Esophagus muscularis mucosa (tissue), 4 donors: ENCODE measurements around the gene LPAR1. TPM values are rescaled to one million over a fixed set of nuclear protein-coding genes. Genes with fewer than 3 reads are reported as not detected.

Experiments used
- DNase-seq: peaks from one replicate; pipeline ENCODE4 v3.0.0-alpha.2; 2017; ENCODE audit errors: extremely low spot score
- H3K27ac ChIP-seq, 4 donors: fragments of 200-600 bp; sonication (generic); replicated peaks in 1 of 4; 1 replicate in 3 of 4; 2 replicates in 1 of 4; pipeline ENCODE4 v1.5.1; 2016 to 2019; ENCODE audit warnings: mild to moderate bottlenecking in 1 of 4
- H3K27me3 ChIP-seq, 4 donors: fragments of 200-600 bp; sonication (generic); one replicate each; pipeline versions ENCODE4 v1.5.1 to v1.6.0; 2016 to 2019
- H3K36me3 ChIP-seq, 4 donors: fragments of 200-600 bp; sonication (generic); one replicate each; pipeline ENCODE4 v1.5.1; 2016 to 2019
- H3K4me1 ChIP-seq, 4 donors: fragments of 200-600 bp; sonication (generic); one replicate each; pipeline ENCODE4 v1.5.1; 2016 to 2019
- H3K4me3 ChIP-seq, 4 donors: fragments of 200-600 bp; sonication (generic); 1 replicate in 2 of 4; 2 replicates in 2 of 4; pipeline ENCODE4 v1.5.1; 2016 to 2019; ENCODE audit warnings: mild to moderate bottlenecking in 4 of 4, moderate library complexity in 1 of 4
- H3K9me3 ChIP-seq, 4 donors: fragments of 200-600 bp; sonication (generic); 1 replicate in 3 of 4; 2 replicates in 1 of 4; pipeline ENCODE4 v1.5.1; 2016 to 2019
- EP300 ChIP-seq: sonication (generic); formaldehyde crosslinking; IDR thresholded peaks from one replicate; pipeline ENCODE4 v1.6.1; 2017; ENCODE audit warnings: antibody characterized with exemption
- POLR2A ChIP-seq: fragments of 450-650 bp; IDR thresholded peaks from one replicate; pipeline ENCODE4 v1.6.1; 2017; ENCODE audit warnings: antibody characterized with exemption, moderate library complexity, mild to moderate bottlenecking, low read depth
- POLR2AphosphoS5 ChIP-seq, 2 donors: sonication (generic); formaldehyde crosslinking; IDR thresholded peaks; one replicate each; pipeline ENCODE4 v1.6.1; 2017; ENCODE audit warnings: antibody characterized with exemption in 2 of 2
- WGBS: methylation state at CpG from one replicate; pipeline ENCODE4 v1.1.5; 2018; 5-methylcytosine and 5-hydroxymethylcytosine counted together
- intact Hi-C: fragments of 100-400 bp; cut with DNase I; formaldehyde crosslinking; loops from one replicate; pipeline ENCODE4 v1.15.1; 2023
- total RNA-seq, 4 donors: library from RNA; depleted of rRNA; stranded (reverse); fragments of >200 nt; gene quantifications; one replicate each; pipeline versions ENCODE4 v1.1.0 to v1.2.1, GENCODE V29; 2016
- TF ChIP-seq, protein P1 (sequence below), 3 experiments: fragments of 200-600 bp in 2 of 3; fragments of 450-650 bp in 1 of 3; sonication (generic) in 2 of 3; IDR thresholded peaks; one replicate each; pipeline ENCODE4 v1.5.1; 2017 to 2019; ENCODE audit warnings: antibody characterized with exemption in 3 of 3, mild to moderate bottlenecking in 2 of 3, moderate library complexity in 1 of 3

Gene LPAR1
- total RNA-seq, 4 donors from 2014 or later, result 34.1 to 55.5 (median 48.8) TPM

DNA sequence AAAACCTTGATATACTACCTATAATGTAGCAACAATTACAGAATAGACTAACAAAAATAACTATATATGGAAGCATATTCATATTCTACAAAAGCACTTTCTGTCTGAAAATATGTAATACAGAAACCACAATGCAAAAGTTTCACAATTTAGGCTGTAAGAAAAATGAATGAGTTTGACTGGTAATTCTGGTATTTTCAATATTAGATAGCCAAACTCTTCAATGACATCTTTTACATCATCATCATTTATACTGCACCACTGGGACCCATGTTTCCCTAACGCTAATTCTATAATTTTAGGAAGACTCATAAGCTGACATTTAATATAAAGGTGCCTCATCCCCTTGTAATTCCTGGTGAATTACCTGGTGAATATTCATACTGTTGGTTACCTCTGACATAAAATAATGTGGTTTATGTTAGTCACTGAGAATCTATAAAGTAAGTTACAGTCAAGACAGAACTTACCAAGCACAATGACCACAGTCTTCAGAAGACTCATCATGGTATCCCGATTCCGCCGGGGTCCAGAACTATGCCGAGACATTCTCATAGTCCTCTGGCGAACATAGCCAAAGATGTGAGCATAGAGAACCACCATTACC, 97.2 kb downstream of the LPAR1 start:
- DNase-seq, result no peak
- H3K36me3 ChIP-seq, result no peaks in the 10 kb centered on the region
- H3K27ac ChIP-seq, result no peak overlapping the region
- TF ChIP-seq POLR2A (no peak), EP300 (no peak), POLR2AphosphoS5 (IDR thresholded peaks at IDR 0.05) (no peak)
- TF ChIP-seq, protein P1, sequence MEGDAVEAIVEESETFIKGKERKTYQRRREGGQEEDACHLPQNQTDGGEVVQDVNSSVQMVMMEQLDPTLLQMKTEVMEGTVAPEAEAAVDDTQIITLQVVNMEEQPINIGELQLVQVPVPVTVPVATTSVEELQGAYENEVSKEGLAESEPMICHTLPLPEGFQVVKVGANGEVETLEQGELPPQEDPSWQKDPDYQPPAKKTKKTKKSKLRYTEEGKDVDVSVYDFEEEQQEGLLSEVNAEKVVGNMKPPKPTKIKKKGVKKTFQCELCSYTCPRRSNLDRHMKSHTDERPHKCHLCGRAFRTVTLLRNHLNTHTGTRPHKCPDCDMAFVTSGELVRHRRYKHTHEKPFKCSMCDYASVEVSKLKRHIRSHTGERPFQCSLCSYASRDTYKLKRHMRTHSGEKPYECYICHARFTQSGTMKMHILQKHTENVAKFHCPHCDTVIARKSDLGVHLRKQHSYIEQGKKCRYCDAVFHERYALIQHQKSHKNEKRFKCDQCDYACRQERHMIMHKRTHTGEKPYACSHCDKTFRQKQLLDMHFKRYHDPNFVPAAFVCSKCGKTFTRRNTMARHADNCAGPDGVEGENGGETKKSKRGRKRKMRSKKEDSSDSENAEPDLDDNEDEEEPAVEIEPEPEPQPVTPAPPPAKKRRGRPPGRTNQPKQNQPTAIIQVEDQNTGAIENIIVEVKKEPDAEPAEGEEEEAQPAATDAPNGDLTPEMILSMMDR (IDR thresholded peaks at IDR 0.05), result no peak
- 93% methylated on average over 6 of the region's 6 CpGs for WGBS
- H3K9me3 ChIP-seq, result no peaks in the 10 kb centered on the region
- H3K4me1 ChIP-seq, result peaks cover 0 to 24% (median 2%) of the 10 kb centered on the region in 4 donors
- no peaks in the 10 kb centered on the region for H3K27me3 ChIP-seq
- intact Hi-C loops, result no loop called here
- no peak overlapping the region for H3K4me3 ChIP-seq

DNA sequence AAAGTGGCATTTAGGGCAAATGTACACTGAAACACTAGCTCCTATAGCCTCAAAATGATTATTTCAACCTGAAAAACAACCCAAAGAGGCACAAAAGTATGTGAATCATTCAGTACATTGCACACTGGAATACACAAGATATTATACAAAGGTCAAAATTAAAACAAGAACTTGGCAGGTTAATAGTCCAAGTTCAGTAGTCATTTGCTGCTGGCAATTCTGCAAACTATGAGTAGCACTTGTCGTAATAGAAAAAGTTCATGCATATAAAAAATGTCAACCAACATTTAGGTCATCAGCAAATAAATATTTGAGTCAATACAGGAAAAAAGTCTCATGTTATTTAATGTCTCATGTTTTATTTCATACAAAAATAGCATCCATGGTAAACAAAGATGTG, 98.7 kb downstream of the LPAR1 start:
- TF ChIP-seq EP300 (no peak), POLR2AphosphoS5 (IDR thresholded peaks at IDR 0.05) (no peak), POLR2A (no peak)
- TF ChIP-seq, protein P1 (IDR thresholded peaks at IDR 0.05), result no peak
- Histone ChIP-seq H3K36me3 (no peaks in the 10 kb centered on the region), H3K9me3 (no peaks in the 10 kb centered on the region), H3K27me3 (no peaks in the 10 kb centered on the region), H3K4me1 (peaks cover 0 to 25% (median 2%) of the 10 kb centered on the region in 4 donors), H3K4me3 (no peak overlapping the region), H3K27ac (no peak overlapping the region)
- intact Hi-C loops, result no loop called here
- no peak for DNase-seq
- 67% methylated on average over 1 of the region's 1 CpG for WGBS

DNA sequence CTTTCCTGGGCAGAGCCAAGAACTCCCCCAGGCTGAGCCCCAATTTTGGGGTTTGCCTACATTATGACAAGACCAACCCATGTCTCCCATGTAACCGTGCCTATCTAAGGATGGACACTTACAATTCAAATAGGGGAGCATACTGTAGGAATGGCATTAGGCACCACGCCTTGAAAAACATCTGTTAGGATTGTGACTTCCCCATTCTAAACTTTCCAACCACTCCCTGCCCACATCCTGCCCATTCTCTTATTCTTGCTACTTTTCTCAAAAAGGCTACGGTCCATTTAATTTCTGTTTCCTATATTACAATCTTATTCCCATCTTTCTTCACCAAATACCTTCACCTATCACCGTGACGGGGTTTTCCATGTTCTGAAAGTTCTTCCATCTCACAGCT, 99.2 kb downstream of the LPAR1 start:
- H3K27me3 ChIP-seq, result no peaks in the 10 kb centered on the region
- peaks cover 0 to 25% (median 2%) of the 10 kb centered on the region in 4 donors for H3K4me1 ChIP-seq
- H3K36me3 ChIP-seq, result no peaks in the 10 kb centered on the region
- 80% methylated on average over 5 of the region's 5 CpGs for WGBS
- intact Hi-C loops, result no loop called here
- no peak for TF ChIP-seq POLR2AphosphoS5 (IDR thresholded peaks at IDR 0.05)
- TF ChIP-seq, protein P1 (IDR thresholded peaks at IDR 0.05), result no peak
- no peak for TF ChIP-seq EP300
- TF ChIP-seq POLR2A, result no peak
- H3K27ac ChIP-seq, result no peak overlapping the region
- no peak overlapping the region for H3K4me3 ChIP-seq
- H3K9me3 ChIP-seq, result no peaks in the 10 kb centered on the region
- no peak for DNase-seq

GRCh38 chr9:110938242-110938641, 100.0 kb downstream of the LPAR1 start:
- H3K36me3 ChIP-seq, result no peaks in the 10 kb centered on the region
- no peak overlapping the region for H3K4me3 ChIP-seq
- intact Hi-C loops, result no loop called here
- H3K27ac ChIP-seq, result no peak overlapping the region
- no peaks in the 10 kb centered on the region for H3K27me3 ChIP-seq
- no peak for DNase-seq
- 82% methylated on average over 3 of the region's 3 CpGs for WGBS
- TF ChIP-seq EP300 (no peak), POLR2AphosphoS5 (IDR thresholded peaks at IDR 0.05) (no peak), POLR2A (no peak)
- TF ChIP-seq, protein P1 (IDR thresholded peaks at IDR 0.05), result no peak
- H3K9me3 ChIP-seq, result no peaks in the 10 kb centered on the region
- peaks cover 0 to 25% (median 2%) of the 10 kb centered on the region in 4 donors for H3K4me1 ChIP-seq
